GM23248 (cell line): Measurements from ENCODE around the gene ZBTB17. TPM values are rescaled to one million over a fixed set of nuclear protein-coding genes. Genes with fewer than 3 reads are reported as not detected.
A peak's percentile ranks its signal among the peaks of the same experiment; 100 is the strongest.
"Not testable (repeated sequence)": the region's sequence is repeated elsewhere in the genome, so short reads cannot be mapped to it uniquely, and the experiment has no call there.

Experiments used
- DNase-seq: peaks from one replicate; pipeline ENCODE4 v3.0.0-alpha.2; 2015
- H2AFZ ChIP-seq: fragments of 200-600 bp; sonication (generic); 2 replicates; pipeline ENCODE4 v1.6.1; 2016; ENCODE audit warnings: antibody characterized with exemption
- H3F3A ChIP-seq: fragments of 200-600 bp; sonication (generic); 2 replicates; pipeline ENCODE4 v1.6.1; 2016; ENCODE audit warnings: mild to moderate bottlenecking, antibody characterized with exemption, mixed run types; ENCODE audit not compliant: insufficient read depth
- H3K27ac ChIP-seq: fragments of 200-600 bp; sonication (generic); 2 replicates; pipeline ENCODE4 v1.5.1; 2016; ENCODE audit warnings: mild to moderate bottlenecking
- H3K27me3 ChIP-seq: fragments of 200-600 bp; sonication (generic); replicated peaks from 2 replicates; pipeline ENCODE4 v1.6.1; 2016; ENCODE audit warnings: mild to moderate bottlenecking; ENCODE audit not compliant: insufficient read depth
- H3K36me3 ChIP-seq: fragments of 200-600 bp; sonication (generic); 2 replicates; pipeline ENCODE4 v1.6.1; 2016; ENCODE audit warnings: low read depth, mild to moderate bottlenecking
- H3K4me1 ChIP-seq: fragments of 200-600 bp; sonication (generic); 2 replicates; pipeline ENCODE4 v1.6.1; 2016; ENCODE audit warnings: mild to moderate bottlenecking; ENCODE audit not compliant: insufficient read depth
- H3K4me2 ChIP-seq: fragments of 200-600 bp; sonication (generic); one replicate; pipeline ENCODE4 v1.6.1; 2016; ENCODE audit warnings: mild to moderate bottlenecking; ENCODE audit not compliant: unreplicated experiment
- H3K4me3 ChIP-seq: fragments of 200-600 bp; sonication (generic); 2 replicates; pipeline ENCODE4 v1.5.1; 2016; ENCODE audit warnings: mild to moderate bottlenecking
- H3K79me2 ChIP-seq: fragments of 200-600 bp; sonication (generic); 2 replicates; pipeline ENCODE4 v1.6.1; 2016; ENCODE audit warnings: mild to moderate bottlenecking; ENCODE audit not compliant: insufficient read depth
- H3K9ac ChIP-seq: fragments of 200-600 bp; sonication (generic); 2 replicates; pipeline ENCODE4 v1.6.1; 2016; ENCODE audit warnings: mild to moderate bottlenecking
- H3K9me2 ChIP-seq: fragments of 200-600 bp; sonication (generic); 2 replicates; pipeline ENCODE4 v1.6.1; 2016; ENCODE audit warnings: mixed run types, mild to moderate bottlenecking, moderate library complexity; ENCODE audit not compliant: insufficient read depth
- H3K9me3 ChIP-seq: fragments of 200-600 bp; sonication (generic); one replicate; pipeline ENCODE4 v1.6.1; 2017; ENCODE audit warnings: low read depth
- H4K20me1 ChIP-seq: fragments of 200-600 bp; sonication (generic); 2 replicates; pipeline ENCODE4 v1.6.0; 2016; ENCODE audit not compliant: insufficient read depth
- EZH2 ChIP-seq: fragments of 200-600 bp; sonication (generic); IDR thresholded peaks from 2 replicates; pipeline ENCODE4 v1.6.1; 2018; ENCODE audit warnings: antibody characterized with exemption, mild to moderate bottlenecking; ENCODE audit not compliant: insufficient read depth, poor library complexity, severe bottlenecking
- EZH2phosphoT487 ChIP-seq: fragments of 200-600 bp; sonication (generic); IDR thresholded peaks from 2 replicates; pipeline ENCODE4 v1.6.1; 2018; ENCODE audit warnings: antibody characterized with exemption, moderate library complexity, mild to moderate bottlenecking, low read depth; ENCODE audit not compliant: insufficient read depth
- WGBS, 2 experiments: methylation state at CpG; one replicate each; pipeline ENCODE4 v1.1.6; 2015 to 2017; ENCODE audit warnings: low lambda C conversion rate in 2 of 2, low coverage in 1 of 2; ENCODE audit errors: missing lambda C conversion rate in 2 of 2; 5-methylcytosine and 5-hydroxymethylcytosine counted together
- in situ Hi-C: fragments of 300-500 bp; cut with MboI; formaldehyde crosslinking; loops from 2 replicates; pipeline ENCODE4 v1.15.0; 2020
- polyA plus RNA-seq: library from polyadenylated mRNA; unstranded; fragments of >200 nt; fragmentation: Nextera tagmentation; extraction: Ambion mirVana; gene quantifications from 2 replicates; pipeline ENCODE4 v1.2.1, GENCODE V29; 2016
- small RNA-seq: library from RNA; depleted of rRNA; stranded (forward); fragments of <200 nt; gene quantifications from one replicate; pipeline ENCODE3, GENCODE V24; 2014; ENCODE audit warnings: low read depth, low replicate concordance
- total RNA-seq: library from RNA; depleted of rRNA; stranded (reverse); fragments of >200 nt; shearing (Covaris generic); gene quantifications from 2 replicates; pipeline ENCODE4 v1.2.3, GENCODE V29; 2014; rRNA removed

ZBTB17 gene
- total and polyA plus RNA-seq, 2 experiments from 2014 or later = 20.5 to 33.2 TPM

DNA sequence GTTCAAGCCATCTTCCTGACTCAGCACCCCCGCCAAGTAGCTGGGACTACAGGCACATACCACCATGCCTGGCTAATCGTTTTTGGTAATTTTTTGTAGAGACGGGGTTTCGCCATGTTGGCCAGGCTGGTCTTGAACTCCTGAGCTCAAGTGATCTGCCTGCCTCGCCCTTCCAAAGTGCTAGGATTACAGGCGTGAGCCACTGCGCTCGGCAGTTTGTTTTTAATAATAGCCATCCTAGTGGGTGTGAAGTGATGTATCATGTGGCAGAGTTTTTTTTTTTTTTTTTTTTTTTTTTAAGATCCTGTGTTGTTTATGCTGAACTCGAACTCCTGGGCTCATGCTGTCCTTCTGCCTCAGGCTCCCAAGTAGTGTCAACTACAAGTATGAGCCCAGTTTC lies 76.6 kb downstream of the ZBTB17 start:
- peaks cover 21% of the 10 kb centered on the region for H3K4me1 ChIP-seq
- no peak overlapping the region for H3K4me3 ChIP-seq
- DNase-seq = no peak
- TF ChIP-seq EZH2 (no peak), EZH2phosphoT487 (no peak)
- H3K9me2 ChIP-seq = no peaks in the 10 kb centered on the region
- H3K79me2 ChIP-seq = peaks cover 100% of the 10 kb centered on the region
- peaks cover 2% of the 10 kb centered on the region; the same call in 1 of the 2 replicates for H3K36me3 ChIP-seq
- no peak overlapping the region for H3K27ac ChIP-seq
- H3F3A ChIP-seq = peaks cover 13% of the 10 kb centered on the region; the same call in 1 of the 2 replicates
- in situ Hi-C loops = no loop called here
- H3K9me3 ChIP-seq = no peaks in the 10 kb centered on the region
- WGBS, 2 experiments = 94 to 97% methylated on average over 9 of the region's 9 CpGs
- H4K20me1 ChIP-seq = no peaks in the 10 kb centered on the region
- H2AFZ ChIP-seq = no peak overlapping the region
- no peak overlapping the region for H3K9ac ChIP-seq
- no peak overlapping the region for H3K4me2 ChIP-seq
- H3K27me3 ChIP-seq = no peaks in the 10 kb centered on the region

DNA sequence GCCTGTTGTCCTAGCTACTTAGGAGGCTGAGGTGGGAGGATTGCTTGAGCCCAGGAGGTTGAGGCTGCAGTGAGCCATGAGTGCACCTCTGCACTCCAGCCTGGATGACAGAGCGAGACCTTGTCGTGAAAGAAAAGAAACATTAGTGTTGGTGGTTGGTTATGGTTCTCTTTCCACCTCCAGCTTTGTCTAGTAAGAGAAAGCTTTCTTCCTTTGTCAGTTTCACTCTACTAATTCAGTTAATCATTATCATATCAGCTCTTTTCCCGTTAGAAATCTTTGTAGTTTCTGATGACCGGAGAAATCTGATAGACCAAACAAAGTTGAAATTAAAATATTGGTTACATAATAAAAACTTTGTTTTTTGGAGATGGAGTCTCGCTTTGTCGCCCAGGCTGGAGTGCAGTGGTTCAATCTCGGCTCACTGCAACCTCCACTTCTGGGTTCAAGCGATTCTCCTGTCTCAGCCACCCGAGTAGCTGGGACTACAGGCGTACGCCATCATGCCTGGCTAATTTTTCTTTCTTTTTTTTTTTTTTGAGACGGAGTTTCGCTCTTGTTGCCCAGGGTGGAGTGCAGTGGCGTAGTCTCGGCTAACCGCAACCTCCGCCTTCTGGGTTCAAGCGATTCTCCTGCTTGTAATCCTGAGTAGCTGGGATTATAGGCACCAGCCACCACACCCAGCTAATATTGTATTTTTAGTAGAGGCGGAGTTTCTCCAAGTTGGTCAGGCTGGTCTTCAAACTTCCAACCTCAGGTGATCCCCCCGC lies 78.9 kb downstream of the ZBTB17 start:
- in situ Hi-C loops, H3K36me3 ChIP-seq, H3K9me3 ChIP-seq, H3K27ac ChIP-seq, H3K4me2 ChIP-seq, H3K4me3 ChIP-seq, DNase-seq, H4K20me1 ChIP-seq, H3K9ac ChIP-seq, H3K9me2 ChIP-seq, H3K27me3 ChIP-seq, H2AFZ ChIP-seq: not testable (repeated sequence)
- 94 to 97% methylated on average over 20 of the region's 20 CpGs for WGBS, 2 experiments
- H3K79me2 ChIP-seq = peaks cover 100% of the 10 kb centered on the region
- H3F3A ChIP-seq = peaks cover 15% of the 10 kb centered on the region
- peaks cover 23% of the 10 kb centered on the region for H3K4me1 ChIP-seq

DNA sequence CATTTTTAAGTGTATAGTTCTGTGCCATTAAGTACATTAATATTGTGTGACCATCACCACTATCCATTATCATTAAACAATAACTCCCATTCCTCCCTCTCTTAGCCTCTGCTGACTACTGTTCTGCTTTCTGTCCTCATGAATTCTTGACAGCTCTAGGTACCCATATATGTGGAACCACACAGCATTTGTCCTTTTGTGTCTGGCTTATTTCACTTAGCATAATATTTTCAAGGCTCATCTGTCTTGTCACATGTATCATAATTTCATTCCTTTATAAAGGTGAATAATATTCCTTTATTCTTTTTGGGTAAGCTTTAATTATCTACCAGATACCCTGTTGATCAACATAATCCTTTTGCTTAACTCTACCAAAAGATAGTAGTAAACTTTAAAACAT lies 80.7 kb downstream of the ZBTB17 start:
- H3K27me3 ChIP-seq = no peaks in the 10 kb centered on the region
- in situ Hi-C loops = no loop called here
- H3K36me3 ChIP-seq = peaks cover 2% of the 10 kb centered on the region; the same call in 1 of the 2 replicates
- H3K9ac ChIP-seq = no peak overlapping the region
- H3K9me2 ChIP-seq = no peaks in the 10 kb centered on the region
- no peaks in the 10 kb centered on the region for H4K20me1 ChIP-seq
- H2AFZ ChIP-seq = no peak overlapping the region
- peaks cover 23% of the 10 kb centered on the region for H3K4me1 ChIP-seq
- H3K79me2 ChIP-seq = peaks cover 100% of the 10 kb centered on the region
- no peak for DNase-seq
- H3K4me3 ChIP-seq = no peak overlapping the region
- no peaks in the 10 kb centered on the region for H3K9me3 ChIP-seq
- H3K27ac ChIP-seq = no peak overlapping the region
- peaks cover 15% of the 10 kb centered on the region for H3F3A ChIP-seq
- no peak overlapping the region for H3K4me2 ChIP-seq
- TF ChIP-seq EZH2 (no peak), EZH2phosphoT487 (no peak)

DNA sequence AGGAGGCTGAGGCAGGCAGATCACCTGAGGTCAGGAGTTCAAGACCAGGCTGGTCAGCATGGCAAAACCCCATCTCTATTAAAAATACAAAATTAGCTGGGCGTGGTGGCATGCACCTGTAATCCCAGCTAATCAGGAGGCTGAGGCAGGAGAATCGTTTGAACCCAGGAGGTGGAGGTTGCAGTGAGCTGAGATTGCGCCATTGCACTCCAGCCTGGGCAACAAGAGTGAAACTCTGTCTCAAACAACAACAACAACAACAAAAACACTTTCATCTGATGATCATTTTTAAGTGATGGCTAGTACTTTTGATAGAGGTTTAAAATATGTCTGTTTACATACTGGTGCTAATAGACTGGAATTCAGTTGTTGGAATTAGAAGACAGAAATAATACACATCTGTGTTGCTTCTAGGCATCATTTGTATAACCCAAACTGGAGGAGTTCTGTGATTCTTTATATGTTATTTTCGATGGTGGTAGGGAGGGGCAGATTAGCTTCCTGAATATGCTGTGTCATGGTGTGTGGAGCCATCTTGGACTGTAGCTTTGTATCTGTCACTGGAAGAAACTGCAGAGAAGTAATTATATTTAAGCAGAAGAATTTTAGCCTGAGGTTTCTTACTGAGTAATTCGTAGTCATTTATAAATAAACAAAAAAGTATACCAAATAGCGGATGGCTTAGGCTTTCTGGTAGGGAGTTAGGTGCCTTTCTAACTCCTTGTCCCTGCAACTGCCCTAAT lies 82.9 kb downstream of the ZBTB17 start:
- peaks cover 19% of the 10 kb centered on the region for H3F3A ChIP-seq
- peak overlapping the region; percentile 44 for H3K9ac ChIP-seq
- peak overlapping the region; percentile 25; the same call in 1 of the 2 replicates for H2AFZ ChIP-seq
- H3K79me2 ChIP-seq = peaks cover 100% of the 10 kb centered on the region
- H3K9me3 ChIP-seq, H3K4me2 ChIP-seq, H3K27me3 ChIP-seq, H3K36me3 ChIP-seq, H4K20me1 ChIP-seq, in situ Hi-C loops, H3K9me2 ChIP-seq, H3K4me3 ChIP-seq: not testable (repeated sequence)
- H3K4me1 ChIP-seq = peaks cover 23% of the 10 kb centered on the region
- peak; percentile 76 for DNase-seq
- 44 to 45% methylated on average over 6 of the region's 6 CpGs for WGBS, 2 experiments
- H3K27ac ChIP-seq = peak overlapping the region; percentile 79

Small RNA genes within 50 kb of the gene (small RNA-seq; reads per million reads assigned to genes)
- gene AL034555.1 = not detected
- not detected for gene AL355994.1
- not detected for gene AL355994.5

Other genes with a start within 250 kb of the ZBTB17 start
- gene SLC25A34, start 239.8 kb downstream of the ZBTB17 start, total RNA-seq = 0.13 and 0.54 TPM in 2 replicates
- 0.20 and 0.29 TPM in 2 replicates for gene SLC25A34, start 239.8 kb downstream of the ZBTB17 start, polyA plus RNA-seq
- gene TMEM82, start 233.6 kb downstream of the ZBTB17 start, total RNA-seq = not detected in 2 replicates
- gene TMEM82, start 233.6 kb downstream of the ZBTB17 start, polyA plus RNA-seq = not detected in 2 replicates
- 59.6 and 69.9 TPM in 2 replicates for gene FBLIM1, start 217.3 kb downstream of the ZBTB17 start, total RNA-seq
- gene FBLIM1, start 217.3 kb downstream of the ZBTB17 start, polyA plus RNA-seq = 63.3 and 67.3 TPM in 2 replicates
- 0.32 and 0.51 TPM in 2 replicates for gene UQCRHL, start 168.5 kb downstream of the ZBTB17 start, total RNA-seq
- gene UQCRHL, start 168.5 kb downstream of the ZBTB17 start, polyA plus RNA-seq = 0.60 and 0.65 TPM in 2 replicates
- gene SPEN, start 128.4 kb downstream of the ZBTB17 start, total RNA-seq = 12.5 and 16.5 TPM in 2 replicates
- 16.7 and 17.2 TPM in 2 replicates for gene SPEN, start 128.4 kb downstream of the ZBTB17 start, polyA plus RNA-seq
- not detected in 2 replicates for gene SRARP, start 28.1 kb upstream of the ZBTB17 start, total RNA-seq
- gene SRARP, start 28.1 kb upstream of the ZBTB17 start, polyA plus RNA-seq = not detected in 2 replicates
- 22.9 and 35.7 TPM in 2 replicates for gene HSPB7, start 41.9 kb upstream of the ZBTB17 start, total RNA-seq
- gene HSPB7, start 41.9 kb upstream of the ZBTB17 start, polyA plus RNA-seq = 111 and 113 TPM in 2 replicates
- not detected in 2 replicates for gene CLCNKA, start 45.9 kb upstream of the ZBTB17 start, total RNA-seq
- gene CLCNKA, start 45.9 kb upstream of the ZBTB17 start, polyA plus RNA-seq = not detected in 2 replicates
- not detected in 2 replicates for gene CLCNKB, start 67.7 kb upstream of the ZBTB17 start, total RNA-seq
- gene CLCNKB, start 67.7 kb upstream of the ZBTB17 start, polyA plus RNA-seq = 0.11 TPM in 1 of 2 replicates, not detected in the other
- gene FAM131C, start 97.5 kb upstream of the ZBTB17 start, total RNA-seq = 0.51 and 0.97 TPM in 2 replicates
- 1.3 and 1.8 TPM in 2 replicates for gene FAM131C, start 97.5 kb upstream of the ZBTB17 start, polyA plus RNA-seq
- gene EPHA2, start 180.0 kb upstream of the ZBTB17 start, total RNA-seq = 20.4 and 21.7 TPM in 2 replicates
- 8.0 and 8.8 TPM in 2 replicates for gene EPHA2, start 180.0 kb upstream of the ZBTB17 start, polyA plus RNA-seq
- gene ARHGEF19, start 236.6 kb upstream of the ZBTB17 start, total RNA-seq = 8.6 and 12.1 TPM in 2 replicates
- gene ARHGEF19, start 236.6 kb upstream of the ZBTB17 start, polyA plus RNA-seq = 13.3 and 14.2 TPM in 2 replicates